GM19240 (cell line): ENCODE data around the gene CFAP20DC.
"Not testable (repeated sequence)": the region's sequence is repeated elsewhere in the genome, so short reads cannot be mapped to it uniquely, and the experiment has no call there.

Source experiments
- DNase-seq: peaks from one replicate; pipeline ENCODE4 v3.0.0; 2011; ENCODE audit warnings: low spot score; ENCODE audit not compliant: insufficient read length

CFAP20DC gene

GRCh38 chr3:59049671-59050331 lies at the start of gene CFAP20DC:
TSS of gene CFAP20DC (minus strand) at chr3:59050025. CDS start at chr3:59049631, 394 bp downstream.
- peak; percentile 58 for DNase-seq

GRCh38 chr3:59098516-59098915 lies 48.7 kb upstream of the CFAP20DC start:
- DNase-seq = not testable (repeated sequence)

GRCh38 chr3:59094446-59094845 lies 44.6 kb upstream of the CFAP20DC start:
- DNase-seq = no peak

GRCh38 chr3:59093521-59093920 lies 43.7 kb upstream of the CFAP20DC start:
- no peak for DNase-seq

- DNase-seq = no peak
Observed at GRCh38 chr3:59088761-59089160, 38.9 kb upstream of the CFAP20DC start.

GRCh38 chr3:59085976-59086375 lies 36.2 kb upstream of the CFAP20DC start:
- DNase-seq = no peak

GRCh38 chr3:59084583-59084982 lies 34.8 kb upstream of the CFAP20DC start:
- no peak for DNase-seq

GRCh38 chr3:59082106-59082505 lies 32.3 kb upstream of the CFAP20DC start:
- DNase-seq = no peak

GRCh38 chr3:59081071-59081470 lies 31.2 kb upstream of the CFAP20DC start:
- no peak for DNase-seq

GRCh38 chr3:59079962-59080361 lies 30.1 kb upstream of the CFAP20DC start:
- no peak for DNase-seq

GRCh38 chr3:59074764-59075163 lies 24.9 kb upstream of the CFAP20DC start:
- no peak for DNase-seq

GRCh38 chr3:59072681-59073080 lies 22.9 kb upstream of the CFAP20DC start:
- no peak for DNase-seq

GRCh38 chr3:59069838-59070237 lies 20.0 kb upstream of the CFAP20DC start:
- no peak for DNase-seq

GRCh38 chr3:59065240-59065639 lies 15.4 kb upstream of the CFAP20DC start:
- no peak for DNase-seq

- DNase-seq = no peak
Observed at GRCh38 chr3:59064728-59065127, 14.9 kb upstream of the CFAP20DC start.

GRCh38 chr3:59064276-59064675 lies 14.5 kb upstream of the CFAP20DC start:
- no peak for DNase-seq

- DNase-seq = no peak
Observed at GRCh38 chr3:59056706-59057105, 6.9 kb upstream of the CFAP20DC start.

GRCh38 chr3:59052803-59053411 lies 3.1 kb upstream of the CFAP20DC start:
- no peak for DNase-seq

GRCh38 chr3:59050811-59051414 lies 1.1 kb upstream of the CFAP20DC start:
- DNase-seq = not testable (repeated sequence)

GRCh38 chr3:59046839-59047238 lies 3.0 kb downstream of the CFAP20DC start:
- no peak for DNase-seq

- DNase-seq = no peak
Observed at GRCh38 chr3:59043391-59043790, 6.4 kb downstream of the CFAP20DC start.

GRCh38 chr3:59040902-59041301 lies 8.9 kb downstream of the CFAP20DC start:
- DNase-seq = no peak

GRCh38 chr3:59027607-59028006 lies 22.2 kb downstream of the CFAP20DC start:
- no peak for DNase-seq
